WTC11 (cell line): ENCODE measurements around the gene KMT2D.

ENCODE experiments used
- ZNF263 ChIP-seq: sonication (generic); formaldehyde crosslinking; IDR thresholded peaks from 2 replicates; pipeline ENCODE4 v1.8.1; 2022; ENCODE audit warnings: low read depth, mild to moderate bottlenecking, moderate library complexity, missing genetic modification reagents
- TF ChIP-seq, protein P1 (sequence below): fragments of 200-600 bp; IDR thresholded peaks from 2 replicates; pipeline ENCODE4 v1.8.0; 2022; ENCODE audit warnings: antibody characterized with exemption
- TF ChIP-seq, protein P2 (sequence below): sonication (generic); formaldehyde crosslinking; IDR thresholded peaks from 2 replicates; pipeline ENCODE4 v1.8.1; 2022; ENCODE audit warnings: low read depth, missing genetic modification reagents, borderline replicate concordance

DNA sequence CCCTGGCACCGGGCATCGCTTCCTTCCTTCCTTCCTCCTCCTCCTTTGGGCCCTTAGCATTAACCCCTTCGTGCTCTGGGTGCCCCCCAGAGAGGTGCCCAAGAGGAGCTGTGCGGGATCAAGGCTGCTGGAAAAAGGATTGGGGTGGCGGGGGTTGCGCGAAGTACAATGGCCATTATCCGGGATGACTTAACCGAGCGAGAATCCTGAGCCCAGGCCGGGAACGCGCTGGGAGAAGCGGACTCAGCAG, 31.2 kb upstream of the KMT2D start:
- no peak for TF ChIP-seq ZNF263
- TF ChIP-seq, protein P1, sequence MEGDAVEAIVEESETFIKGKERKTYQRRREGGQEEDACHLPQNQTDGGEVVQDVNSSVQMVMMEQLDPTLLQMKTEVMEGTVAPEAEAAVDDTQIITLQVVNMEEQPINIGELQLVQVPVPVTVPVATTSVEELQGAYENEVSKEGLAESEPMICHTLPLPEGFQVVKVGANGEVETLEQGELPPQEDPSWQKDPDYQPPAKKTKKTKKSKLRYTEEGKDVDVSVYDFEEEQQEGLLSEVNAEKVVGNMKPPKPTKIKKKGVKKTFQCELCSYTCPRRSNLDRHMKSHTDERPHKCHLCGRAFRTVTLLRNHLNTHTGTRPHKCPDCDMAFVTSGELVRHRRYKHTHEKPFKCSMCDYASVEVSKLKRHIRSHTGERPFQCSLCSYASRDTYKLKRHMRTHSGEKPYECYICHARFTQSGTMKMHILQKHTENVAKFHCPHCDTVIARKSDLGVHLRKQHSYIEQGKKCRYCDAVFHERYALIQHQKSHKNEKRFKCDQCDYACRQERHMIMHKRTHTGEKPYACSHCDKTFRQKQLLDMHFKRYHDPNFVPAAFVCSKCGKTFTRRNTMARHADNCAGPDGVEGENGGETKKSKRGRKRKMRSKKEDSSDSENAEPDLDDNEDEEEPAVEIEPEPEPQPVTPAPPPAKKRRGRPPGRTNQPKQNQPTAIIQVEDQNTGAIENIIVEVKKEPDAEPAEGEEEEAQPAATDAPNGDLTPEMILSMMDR = no peak
- TF ChIP-seq, protein P2, sequence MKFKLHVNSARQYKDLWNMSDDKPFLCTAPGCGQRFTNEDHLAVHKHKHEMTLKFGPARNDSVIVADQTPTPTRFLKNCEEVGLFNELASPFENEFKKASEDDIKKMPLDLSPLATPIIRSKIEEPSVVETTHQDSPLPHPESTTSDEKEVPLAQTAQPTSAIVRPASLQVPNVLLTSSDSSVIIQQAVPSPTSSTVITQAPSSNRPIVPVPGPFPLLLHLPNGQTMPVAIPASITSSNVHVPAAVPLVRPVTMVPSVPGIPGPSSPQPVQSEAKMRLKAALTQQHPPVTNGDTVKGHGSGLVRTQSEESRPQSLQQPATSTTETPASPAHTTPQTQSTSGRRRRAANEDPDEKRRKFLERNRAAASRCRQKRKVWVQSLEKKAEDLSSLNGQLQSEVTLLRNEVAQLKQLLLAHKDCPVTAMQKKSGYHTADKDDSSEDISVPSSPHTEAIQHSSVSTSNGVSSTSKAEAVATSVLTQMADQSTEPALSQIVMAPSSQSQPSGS (CRISPR knock-in tag) = no peak
